ENCODE data around the gene TSPO2.

The TSPO2 gene

GRCh38 chr6:41051873-41052272 lies 9.6 kb downstream of the TSPO2 start:
- DNase-seq (ENCODE audit: low read depth): no peak

DNA sequence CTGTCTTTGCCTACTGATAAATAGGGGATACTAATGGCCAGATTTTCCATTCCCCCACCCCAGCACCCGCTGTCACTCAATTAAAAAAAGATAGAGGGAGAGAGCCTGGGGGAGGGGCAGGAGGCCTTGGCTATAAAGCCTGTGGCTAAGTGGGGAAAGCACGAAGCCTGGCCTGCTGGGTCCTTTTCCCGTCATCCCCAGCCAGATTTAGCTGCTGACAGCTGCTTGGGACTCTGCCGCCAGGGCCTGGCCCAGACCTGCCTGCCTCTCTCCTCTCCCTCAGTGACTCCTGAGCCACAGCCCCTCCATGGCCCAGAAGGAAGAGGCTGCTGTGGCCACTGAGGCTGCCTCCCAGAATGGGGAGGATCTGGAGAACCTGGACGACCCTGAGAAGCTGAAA lies 10.8 kb downstream of the TSPO2 start, which contains the start of gene APOBEC2:
Gene APOBEC2 (plus strand): TSS at position 162 of the 400 bp plus-strand sequence. CDS start 146 bp downstream, at position 308.
- no peak for DNase-seq (ENCODE audit: low read depth)

DNA sequence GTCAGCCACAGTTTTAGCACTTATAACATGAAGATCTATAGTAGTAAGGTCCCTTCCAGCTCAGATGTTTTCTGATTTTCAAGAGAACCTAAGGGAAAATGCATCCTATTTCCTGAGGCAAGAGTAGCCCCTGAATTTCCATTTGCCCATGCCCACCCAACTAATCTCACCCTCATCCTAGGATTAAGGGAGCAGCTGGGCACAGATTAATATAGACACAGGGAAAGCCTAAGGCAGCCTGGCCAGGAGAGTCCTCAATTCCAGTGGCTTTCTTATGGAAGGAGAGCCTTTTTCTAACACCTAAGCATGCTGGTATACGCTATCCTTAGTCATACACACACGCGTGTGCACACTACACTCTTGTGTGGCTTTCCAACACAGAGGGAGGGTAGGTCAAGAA lies 12.2 kb downstream of the TSPO2 start:
- no peak for DNase-seq (ENCODE audit: low read depth)

DNA sequence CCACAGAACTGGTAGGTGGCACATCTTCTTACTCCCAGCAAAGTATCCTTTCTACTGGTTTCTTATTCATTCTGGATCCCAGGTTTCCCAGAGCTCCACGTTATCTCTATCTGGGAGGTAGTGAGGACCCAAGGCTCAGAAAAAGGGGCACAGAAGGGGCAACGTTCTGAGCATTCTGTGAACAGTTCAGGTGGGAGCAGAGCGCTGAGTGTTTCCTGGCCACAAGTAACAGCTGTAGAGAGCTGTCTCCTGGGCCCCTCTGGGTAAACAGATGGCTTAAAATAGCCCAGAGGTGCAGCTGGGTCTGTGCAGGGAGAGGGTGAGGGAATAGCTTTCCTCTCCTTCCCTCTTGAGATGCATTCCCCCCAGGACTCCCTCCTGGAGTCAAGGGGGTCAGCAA lies 12.9 kb downstream of the TSPO2 start:
- DNase-seq (ENCODE audit: low read depth): no peak

DNA sequence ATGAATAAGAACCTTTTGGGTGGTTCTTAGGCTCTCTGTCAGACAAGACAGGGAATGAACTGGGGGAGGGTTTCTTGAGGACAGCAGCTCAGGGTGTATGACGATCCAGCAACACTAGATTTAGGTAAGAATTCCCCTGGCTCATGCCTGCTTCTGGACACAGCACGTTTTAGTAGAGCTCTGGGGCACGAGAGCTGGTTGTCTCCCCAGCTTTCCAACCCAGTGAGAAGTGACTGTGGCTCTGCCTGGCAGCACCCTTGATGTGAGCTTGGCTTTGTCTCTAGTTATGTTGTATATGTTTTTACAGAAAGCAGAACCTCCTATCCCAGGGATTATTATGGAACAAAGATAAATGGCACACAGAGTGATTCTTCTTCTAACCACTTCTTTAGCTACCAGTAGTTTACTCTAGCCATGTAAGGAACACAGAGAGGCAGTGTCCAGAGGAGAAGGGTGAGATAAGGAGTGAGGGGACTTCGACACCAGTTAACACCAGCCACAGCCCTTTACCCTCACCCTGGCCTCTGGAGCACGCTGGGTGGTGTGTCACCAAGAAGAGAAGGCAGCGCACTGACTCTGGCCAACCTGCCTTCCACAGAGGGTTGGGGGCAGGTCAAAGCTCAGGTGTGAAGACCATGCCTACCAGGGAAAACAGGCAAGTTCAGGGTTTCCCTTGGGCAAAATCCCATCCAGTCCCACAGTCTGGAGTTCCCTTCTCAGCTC lies 14.7 kb downstream of the TSPO2 start:
- DNase-seq (ENCODE audit: low read depth): no peak

DNA sequence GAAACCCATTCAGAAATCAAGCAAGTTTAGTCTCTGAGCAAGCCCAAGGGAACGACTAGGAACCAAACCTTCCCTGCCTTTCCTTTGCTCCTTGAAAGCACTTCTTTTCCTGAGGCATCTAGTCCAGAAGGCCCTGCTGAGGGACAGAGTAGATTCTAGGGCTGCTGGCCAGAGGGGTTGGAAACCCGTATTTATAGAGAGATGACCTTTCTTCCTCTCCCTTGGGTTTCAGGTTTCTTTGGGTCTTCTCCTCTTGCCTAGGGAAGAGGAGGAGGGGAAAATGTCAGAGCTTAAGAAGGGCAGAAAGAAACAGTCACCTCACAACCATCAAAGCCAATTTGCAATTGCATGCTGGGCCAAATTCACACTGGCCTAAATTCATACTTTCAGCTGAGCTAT lies 16.5 kb downstream of the TSPO2 start:
- DNase-seq (ENCODE audit: low read depth): no peak

DNA sequence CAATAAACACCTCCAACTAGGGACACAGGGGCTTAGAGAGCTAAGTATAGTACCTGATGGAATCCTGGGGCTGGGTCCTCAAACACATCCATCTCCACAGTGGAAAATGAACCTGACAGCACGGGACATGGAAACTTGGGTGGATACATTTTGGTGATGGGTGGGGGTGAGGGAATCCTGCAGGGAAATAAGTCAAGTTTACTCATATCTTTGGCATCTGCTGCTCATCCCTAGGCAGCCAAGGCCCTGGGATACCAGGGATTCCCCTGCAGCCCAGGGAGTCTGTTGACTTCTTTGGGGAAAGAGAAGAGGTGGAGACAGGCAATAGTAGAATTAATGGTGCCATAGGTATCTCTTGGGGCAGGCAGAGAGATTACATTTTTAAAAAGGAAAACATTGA lies 17.3 kb downstream of the TSPO2 start:
- DNase-seq (ENCODE audit: low read depth): peak; percentile 80

GRCh38 chr6:41061196-41061726 lies 19.0 kb downstream of the TSPO2 start:
- DNase-seq (ENCODE audit: low read depth): peak; percentile 20

- DNase-seq (ENCODE audit: low read depth): no peak
Measured at GRCh38 chr6:41062056-41062455, 19.8 kb downstream of the TSPO2 start.

- no peak for DNase-seq (ENCODE audit: low read depth)
Measured at GRCh38 chr6:41063884-41064285, 21.6 kb downstream of the TSPO2 start.

GRCh38 chr6:41064841-41065240 lies 22.6 kb downstream of the TSPO2 start:
- DNase-seq (ENCODE audit: low read depth): no peak

DNA sequence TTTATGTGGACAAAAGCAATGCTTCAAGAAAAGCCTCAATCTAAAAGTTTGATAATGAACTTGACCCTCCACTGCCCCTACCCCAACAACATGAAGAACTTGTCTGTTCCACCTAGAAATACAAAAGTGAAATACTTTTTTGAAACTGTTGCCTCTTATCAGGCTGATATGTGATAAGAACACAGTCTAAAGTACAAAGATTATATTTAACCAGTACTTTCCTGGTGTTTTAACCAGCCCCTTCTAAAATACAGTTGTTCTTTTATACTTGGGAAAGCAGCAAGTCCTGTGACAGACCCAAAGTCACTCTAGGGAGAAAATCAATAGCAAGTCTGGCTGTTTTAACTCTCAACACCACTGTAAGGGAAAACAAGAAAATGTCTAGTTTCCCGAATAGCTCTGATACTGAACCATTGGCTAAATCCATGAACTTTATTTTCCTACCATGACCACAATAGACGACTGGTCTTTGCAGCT lies 23.3 kb downstream of the TSPO2 start:
- DNase-seq (ENCODE audit: low read depth): no peak

- peak; percentile 83 for DNase-seq (ENCODE audit: low read depth)
Measured at GRCh38 chr6:41066867-41067304, 24.6 kb downstream of the TSPO2 start.

GRCh38 chr6:41071501-41071922 lies 29.2 kb downstream of the TSPO2 start:
- DNase-seq (ENCODE audit: low read depth): no peak

GRCh38 chr6:41071923-41072835 lies 29.9 kb downstream of the TSPO2 start, which contains the start of gene OARD1:
Gene OARD1 (minus strand): TSS chr6:41072356. CDS start chr6:41071634, 722 bp downstream.
- DNase-seq (ENCODE audit: low read depth): peak; percentile 100

GRCh38 chr6:41072836-41073202 lies 30.6 kb downstream of the TSPO2 start, which contains the start of gene NFYA:
Gene NFYA (plus strand): TSS chr6:41072974. CDS start chr6:41079090, 6,116 bp downstream.
- DNase-seq (ENCODE audit: low read depth): no peak

DNA sequence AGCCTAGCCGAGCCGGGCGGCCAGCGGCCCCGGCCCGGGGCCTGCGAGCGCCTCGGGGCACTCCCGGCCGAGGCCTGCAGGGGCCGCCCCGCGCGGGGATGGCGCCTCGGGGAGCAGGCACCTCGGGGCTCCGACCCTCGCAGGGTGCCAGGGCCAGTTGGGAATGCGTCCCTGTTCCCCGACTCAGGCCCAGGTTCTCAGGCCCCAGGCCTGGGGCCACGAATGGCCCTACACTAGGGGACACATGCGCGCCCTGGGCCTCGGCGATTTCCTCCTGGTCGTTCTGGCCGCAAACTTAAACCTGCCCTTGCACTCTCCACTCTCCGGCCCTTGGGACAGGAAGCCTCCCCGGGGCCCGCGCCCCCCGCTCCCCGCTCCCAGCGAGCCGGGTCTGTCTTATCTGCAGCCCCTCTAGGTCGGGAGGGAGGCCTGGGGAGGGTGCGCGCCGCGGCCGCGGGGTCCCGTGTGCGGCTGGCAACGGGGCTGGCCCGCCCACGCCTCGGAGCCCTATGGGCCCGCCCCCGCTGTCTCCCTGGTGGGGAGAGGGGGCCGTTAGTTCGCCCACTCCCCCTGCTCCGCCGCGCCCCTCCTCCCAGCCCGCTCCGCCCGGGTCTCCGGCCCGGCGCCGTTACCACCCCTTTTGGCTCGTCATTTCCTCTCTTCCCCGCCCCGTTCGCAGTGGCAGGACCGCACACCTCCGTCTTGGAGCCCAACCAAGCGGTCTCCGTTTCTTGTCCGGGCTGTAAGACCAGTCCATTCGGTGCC lies 31.1 kb downstream of the TSPO2 start:
- peak; percentile 76 for DNase-seq (ENCODE audit: low read depth)

GRCh38 chr6:41073968-41074691 lies 31.9 kb downstream of the TSPO2 start:
- peak; percentile 51 for DNase-seq (ENCODE audit: low read depth)

DNA sequence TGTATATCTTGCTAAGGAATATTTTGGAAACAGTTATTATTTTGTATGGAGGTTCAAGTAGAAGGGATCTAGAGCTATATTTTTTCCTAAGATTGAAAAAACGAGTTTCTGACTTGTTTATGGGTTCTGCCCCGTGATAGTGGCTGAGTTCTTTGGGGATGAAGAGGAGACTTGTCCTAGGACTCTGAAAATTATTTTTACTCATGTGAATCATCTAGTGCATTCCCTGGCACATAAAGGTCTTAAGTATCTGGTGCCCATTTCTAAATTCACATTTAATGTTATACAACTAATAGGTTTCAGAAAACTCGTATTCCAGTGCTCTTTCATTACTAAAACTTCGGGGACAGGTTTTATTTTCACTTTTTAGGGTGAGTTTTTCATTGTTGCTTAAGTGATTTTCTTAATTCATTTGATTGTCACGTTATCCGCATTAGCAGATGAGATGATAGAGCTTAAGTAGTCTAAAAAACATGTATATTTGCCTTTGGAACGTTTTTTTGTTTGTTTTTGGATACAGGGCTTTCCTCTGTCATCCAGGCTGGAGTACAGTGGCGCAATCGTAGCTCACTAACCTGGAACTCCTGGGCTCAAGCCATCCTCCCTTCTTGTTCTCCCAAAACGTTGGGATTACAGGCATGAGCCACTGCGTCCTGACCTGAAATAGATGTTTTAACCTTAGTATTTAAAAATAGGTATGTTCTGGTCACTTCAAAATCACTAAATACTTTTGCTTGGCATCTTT lies 32.6 kb downstream of the TSPO2 start:
- DNase-seq (ENCODE audit: low read depth): peak; percentile 38

Data from EH (cell line).